Gastrocnemius medialis (tissue), 4 donors: ENCODE results near the gene AKAP13. TPM values are rescaled to one million over a fixed set of nuclear protein-coding genes. Genes with fewer than 3 reads are reported as not detected.
"Not testable (repeated sequence)": the region's sequence is repeated elsewhere in the genome, so short reads cannot be mapped to it uniquely, and the experiment has no call there.

Experiments
- ATAC-seq, 2 donors: fragments of 150-250 bp; one replicate each; pipeline ENCODE4 v1.9.1; 2016
- DNase-seq, 2 donors: peaks; one replicate each; pipeline ENCODE4 v3.0.0-alpha.2; 2019
- H3K27ac ChIP-seq, 4 donors: fragments of 200-600 bp; sonication (generic); 1 replicate in 1 of 4; 2 replicates in 3 of 4; pipeline ENCODE4 v1.5.1; 2016 to 2018; ENCODE audit warnings: mild to moderate bottlenecking in 2 of 4, moderate library complexity in 1 of 4
- H3K27me3 ChIP-seq, 3 donors: fragments of 200-600 bp; sonication (generic) in 2 of 3; 1 replicate in 1 of 3; 2 replicates in 2 of 3; pipeline versions ENCODE4 v1.5.1 to v1.6.0; 2016 to 2019; ENCODE audit warnings: mild to moderate bottlenecking in 1 of 3, moderate library complexity in 1 of 3
- H3K36me3 ChIP-seq, 2 donors: fragments of 200-600 bp; sonication (generic) in 1 of 2; one replicate each; pipeline ENCODE4 v1.5.1; 2017 to 2018
- H3K4me1 ChIP-seq, 2 donors: fragments of 200-600 bp; sonication (generic) in 1 of 2; one replicate each; pipeline ENCODE4 v1.5.1; 2016 to 2017; ENCODE audit warnings: mild to moderate bottlenecking in 2 of 2
- H3K4me3 ChIP-seq, 4 donors: fragments of 200-600 bp; sonication (generic) in 3 of 4; 1 replicate in 1 of 4; 2 replicates in 3 of 4; pipeline ENCODE4 v1.5.1; 2016 to 2019; ENCODE audit warnings: mild to moderate bottlenecking in 2 of 4
- H3K9me3 ChIP-seq, 3 donors: fragments of 200-600 bp; sonication (generic) in 2 of 3; 1 replicate in 1 of 3; 2 replicates in 2 of 3; pipeline ENCODE4 v1.5.1; 2016 to 2019
- POLR2A ChIP-seq, 2 donors: fragments of 450-650 bp; IDR thresholded peaks; one replicate each; pipeline ENCODE4 v1.6.1; 2017; ENCODE audit warnings: antibody characterized with exemption in 2 of 2, mild to moderate bottlenecking in 2 of 2, moderate library complexity in 2 of 2
- in situ Hi-C, 4 donors: fragments of 200-750 bp; cut with MboI; loops; one replicate each; pipeline versions ENCODE4 v1.15.0 to v1.8.0; 2017; ENCODE audit warnings: low sequenced_read_pairs in 4 of 4
- intact Hi-C: fragments of 100-400 bp; cut with DNase I; formaldehyde crosslinking; loops from one replicate; pipeline ENCODE4 v1.15.1; 2023; ENCODE audit warnings: low total_unique reads
- total RNA-seq, 4 donors: library from RNA; depleted of rRNA; stranded (reverse); fragments of >200 nt; gene quantifications; one replicate each; pipeline versions ENCODE4 v1.1.0 to v1.2.3, GENCODE V29; 2016
- TF ChIP-seq, protein P1 (sequence below), 5 experiments: fragments of 450-650 bp in 3 of 5; fragments of 200-600 bp in 2 of 5; sonication (generic) in 2 of 5; IDR thresholded peaks in 4 of 5; conservative IDR thresholded peaks in 1 of 5; 1 replicate in 4 of 5; 2 replicates in 1 of 5; pipeline ENCODE4 v1.5.1; 2016 to 2019; ENCODE audit warnings: antibody characterized with exemption in 5 of 5, mild to moderate bottlenecking in 3 of 5, moderate library complexity in 3 of 5

AKAP13 gene
- total RNA-seq, 4 donors from 2014 or later: 127 to 481 (median 172) TPM

DNA sequence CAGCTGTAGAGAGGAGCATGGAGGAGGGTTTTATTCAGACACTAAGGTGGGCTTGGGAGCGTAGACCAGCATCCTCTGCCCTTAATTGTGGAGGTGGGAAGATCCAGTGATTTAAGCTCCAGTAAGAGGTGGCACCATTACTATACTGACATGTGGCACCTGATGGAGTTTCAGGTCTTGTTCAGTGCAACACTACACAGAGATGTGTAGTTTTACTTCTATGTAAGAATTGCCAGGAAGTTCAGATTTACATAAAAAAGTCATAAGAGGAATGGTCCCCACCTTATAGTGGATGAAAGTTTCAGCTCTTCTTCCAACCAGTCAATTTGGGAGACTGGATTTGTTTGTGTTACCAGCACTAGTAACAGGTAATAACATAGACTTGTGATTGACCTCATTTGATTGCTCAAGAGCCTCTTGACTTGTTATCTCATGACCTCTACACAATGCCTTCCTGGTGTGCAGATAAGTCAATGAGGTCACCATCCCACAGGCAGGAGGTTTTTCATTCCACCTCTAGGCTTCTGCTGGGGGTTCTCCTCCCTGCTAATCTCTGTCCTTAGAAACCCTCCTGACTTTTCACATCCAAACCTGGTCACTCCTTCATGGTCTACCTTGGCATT lies 33.8 kb upstream of the AKAP13 start:
- ATAC-seq, H3K9me3 ChIP-seq, H3K4me1 ChIP-seq, H3K27ac ChIP-seq, in situ Hi-C loops, intact Hi-C loops, DNase-seq, H3K27me3 ChIP-seq, H3K36me3 ChIP-seq, H3K4me3 ChIP-seq: not testable (repeated sequence)

DNA sequence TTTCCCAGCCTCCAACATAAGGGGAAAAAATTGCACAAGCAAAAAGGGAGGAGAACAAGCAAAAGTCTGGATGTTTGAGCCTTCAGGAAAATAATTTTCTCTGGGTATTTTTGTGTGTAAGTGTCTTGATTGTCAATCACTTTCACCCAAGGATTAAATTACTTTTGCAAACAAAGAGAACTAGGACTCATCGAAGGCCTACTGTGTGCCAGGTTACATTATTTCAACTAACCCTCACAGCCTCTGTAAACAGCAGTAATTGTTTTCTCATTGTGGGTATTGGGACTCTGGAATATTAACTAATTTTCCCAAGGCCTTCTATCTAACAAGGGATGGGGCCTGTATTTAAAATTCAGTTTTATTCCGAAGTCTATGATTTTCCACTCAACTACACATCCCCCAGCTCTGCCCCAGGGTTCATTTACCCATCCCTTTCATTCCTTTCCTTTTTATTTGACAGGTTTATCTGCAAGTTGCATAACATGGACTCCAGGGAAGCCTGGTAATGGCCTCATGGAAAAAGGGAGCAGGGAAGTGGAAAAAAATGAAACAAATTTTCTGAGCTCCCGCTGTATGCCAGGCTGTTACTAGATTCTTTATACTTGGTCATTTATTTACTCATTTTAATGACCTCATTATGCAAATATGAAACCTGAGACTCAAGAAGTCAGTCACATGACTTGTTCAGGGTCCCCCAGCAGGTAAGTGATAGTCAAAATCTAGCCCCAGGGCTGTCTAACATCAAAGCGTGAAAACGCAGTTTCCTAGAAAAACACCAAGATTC lies 32.9 kb upstream of the AKAP13 start:
- H3K9me3 ChIP-seq, in situ Hi-C loops, H3K4me1 ChIP-seq, ATAC-seq, H3K36me3 ChIP-seq, H3K27me3 ChIP-seq, DNase-seq, intact Hi-C loops, H3K4me3 ChIP-seq, H3K27ac ChIP-seq: not testable (repeated sequence)

DNA sequence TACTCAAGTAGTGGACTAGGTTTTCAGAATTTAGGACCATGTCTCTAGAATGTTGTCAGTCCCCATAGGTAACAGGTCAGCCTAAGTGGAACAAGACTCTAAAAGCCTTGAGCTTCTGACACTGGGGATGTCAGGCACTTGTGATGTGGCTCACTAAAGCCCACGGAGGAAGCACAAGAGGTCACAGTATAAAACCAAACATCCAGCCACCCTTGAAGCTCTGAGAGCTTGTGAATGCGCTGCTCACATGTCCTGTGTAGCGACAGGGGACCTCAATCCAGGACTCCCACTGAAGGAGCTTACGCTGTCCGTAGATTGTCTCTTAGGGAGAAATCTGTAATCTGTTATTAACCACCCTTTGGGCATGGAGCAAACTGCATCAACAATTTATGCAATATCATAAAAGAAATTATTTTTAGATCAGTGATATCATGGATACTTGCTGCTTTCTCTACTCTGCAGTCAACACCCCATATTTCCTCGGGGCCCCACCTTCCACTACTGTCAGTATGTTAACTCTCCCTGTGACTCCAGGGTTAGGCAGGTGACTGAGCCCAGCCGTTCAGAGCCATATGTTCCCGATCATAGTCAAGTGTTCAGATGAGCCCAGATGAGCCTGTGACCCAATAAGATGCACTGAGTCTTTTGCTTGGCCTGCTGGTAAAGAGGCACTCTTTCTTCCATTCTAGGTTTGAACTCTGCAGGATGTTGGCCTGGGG lies 32.2 kb upstream of the AKAP13 start:
- H3K4me1 ChIP-seq, ATAC-seq, H3K27ac ChIP-seq, DNase-seq, H3K36me3 ChIP-seq, H3K9me3 ChIP-seq, H3K27me3 ChIP-seq, H3K4me3 ChIP-seq, intact Hi-C loops, in situ Hi-C loops: not testable (repeated sequence)

DNA sequence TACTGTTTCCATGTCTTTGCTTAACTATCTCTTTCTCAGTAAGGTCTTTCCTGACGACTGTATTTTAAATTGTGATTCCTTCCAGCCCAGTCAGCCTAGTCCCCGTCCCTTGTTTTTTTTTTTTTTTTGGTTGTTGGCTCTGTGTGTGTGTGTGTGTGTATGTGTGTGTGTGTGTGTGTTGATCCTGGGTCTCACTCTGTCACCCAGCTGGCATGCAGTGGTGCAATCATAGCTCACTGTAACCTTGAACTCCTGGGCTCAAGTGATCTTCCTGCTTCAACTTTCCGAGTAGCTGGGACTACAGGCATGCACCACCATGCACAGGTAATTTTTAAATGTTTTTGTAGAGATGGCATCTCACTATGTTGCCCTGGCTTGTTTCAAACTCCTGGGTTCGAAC lies 31.3 kb upstream of the AKAP13 start:
- H3K27me3 ChIP-seq, H3K27ac ChIP-seq, H3K9me3 ChIP-seq, ATAC-seq, intact Hi-C loops, DNase-seq, in situ Hi-C loops, H3K36me3 ChIP-seq, H3K4me3 ChIP-seq, H3K4me1 ChIP-seq: not testable (repeated sequence)

DNA sequence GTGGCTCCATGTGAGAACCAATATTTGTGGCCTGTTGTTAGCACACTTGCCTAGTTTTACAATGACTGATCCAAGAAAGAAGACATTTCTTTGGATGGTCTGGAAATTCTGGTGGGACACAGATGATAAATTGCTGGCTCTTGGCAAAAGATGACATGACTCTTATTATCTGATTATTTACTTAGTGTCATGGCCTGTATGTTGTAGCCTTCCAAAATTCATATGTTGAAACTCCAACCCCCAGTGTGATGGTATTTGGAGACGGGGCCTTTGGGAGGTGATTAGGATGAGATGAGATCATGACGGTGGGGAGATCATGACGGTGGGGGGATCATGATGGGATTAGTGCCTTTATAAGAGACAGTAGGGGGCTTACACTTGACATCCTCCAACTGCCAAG lies 30.0 kb upstream of the AKAP13 start:
- no peak for TF ChIP-seq POLR2A (IDR thresholded peaks at IDR 0.05)
- Histone ChIP-seq H3K4me3 (no peak overlapping the region), H3K4me1 (no peaks in the 10 kb centered on the region), H3K27me3 (peaks cover 0 to 3% (median 0%) of the 10 kb centered on the region in 3 donors), H3K9me3 (no peaks in the 10 kb centered on the region), H3K36me3 (no peaks in the 10 kb centered on the region), H3K27ac (no peak overlapping the region)
- ATAC-seq (no peak), DNase-seq (no peak)
- intact Hi-C loops: no loop called here
- in situ Hi-C loops: no loop called here

DNA sequence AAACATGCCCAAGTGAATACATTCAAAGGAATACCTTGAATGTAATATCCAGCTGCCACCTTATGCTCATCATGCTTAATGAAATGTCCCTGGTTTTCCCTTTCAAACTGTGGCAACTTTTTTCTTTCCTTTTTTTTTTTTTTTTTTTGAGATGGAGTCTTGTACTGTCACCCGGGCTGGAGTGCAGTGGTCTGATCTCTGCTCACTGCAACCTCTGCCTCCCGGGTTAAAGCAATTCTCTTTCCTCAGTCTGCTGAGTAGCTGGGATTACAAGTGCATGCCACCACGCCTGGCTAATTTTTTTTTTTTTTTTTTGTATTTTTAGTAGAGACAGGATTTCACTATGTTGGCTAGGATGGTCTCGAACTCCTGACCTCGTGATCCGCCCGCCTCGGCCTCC lies 28.9 kb upstream of the AKAP13 start:
- in situ Hi-C loops, H3K4me3 ChIP-seq, ATAC-seq, H3K27ac ChIP-seq, intact Hi-C loops, H3K36me3 ChIP-seq, DNase-seq, H3K27me3 ChIP-seq, H3K4me1 ChIP-seq, H3K9me3 ChIP-seq: not testable (repeated sequence)

DNA sequence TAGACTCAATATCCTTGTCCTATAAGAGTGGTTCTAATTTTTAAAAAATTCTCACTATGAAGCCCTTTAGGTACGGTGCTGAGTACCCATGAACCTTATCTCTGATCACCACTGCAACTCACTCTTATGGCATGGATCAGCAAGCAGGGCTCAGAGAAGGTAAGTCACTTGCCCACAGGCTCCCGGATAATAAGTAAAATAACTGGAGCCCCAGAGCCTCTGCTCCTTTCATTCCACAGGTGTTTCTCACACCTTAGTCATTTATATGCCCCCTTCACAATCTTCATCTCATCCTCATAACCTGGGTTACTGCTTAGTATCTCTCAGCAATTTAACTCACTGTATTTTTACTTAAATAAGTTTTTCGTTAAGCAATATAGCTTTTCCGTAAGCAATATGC lies 28.4 kb upstream of the AKAP13 start:
- H3K4me1 ChIP-seq: no peaks in the 10 kb centered on the region
- intact Hi-C loops (no loop called here), in situ Hi-C loops (no loop called here)
- no peak for ATAC-seq
- H3K4me3 ChIP-seq: no peak overlapping the region
- H3K9me3 ChIP-seq: no peaks in the 10 kb centered on the region
- H3K36me3 ChIP-seq: no peaks in the 10 kb centered on the region
- DNase-seq: no peak
- no peak overlapping the region for H3K27ac ChIP-seq
- H3K27me3 ChIP-seq: peaks cover 0 to 3% (median 0%) of the 10 kb centered on the region in 3 donors
- no peak for TF ChIP-seq POLR2A (IDR thresholded peaks at IDR 0.05)
- TF ChIP-seq, protein P1, sequence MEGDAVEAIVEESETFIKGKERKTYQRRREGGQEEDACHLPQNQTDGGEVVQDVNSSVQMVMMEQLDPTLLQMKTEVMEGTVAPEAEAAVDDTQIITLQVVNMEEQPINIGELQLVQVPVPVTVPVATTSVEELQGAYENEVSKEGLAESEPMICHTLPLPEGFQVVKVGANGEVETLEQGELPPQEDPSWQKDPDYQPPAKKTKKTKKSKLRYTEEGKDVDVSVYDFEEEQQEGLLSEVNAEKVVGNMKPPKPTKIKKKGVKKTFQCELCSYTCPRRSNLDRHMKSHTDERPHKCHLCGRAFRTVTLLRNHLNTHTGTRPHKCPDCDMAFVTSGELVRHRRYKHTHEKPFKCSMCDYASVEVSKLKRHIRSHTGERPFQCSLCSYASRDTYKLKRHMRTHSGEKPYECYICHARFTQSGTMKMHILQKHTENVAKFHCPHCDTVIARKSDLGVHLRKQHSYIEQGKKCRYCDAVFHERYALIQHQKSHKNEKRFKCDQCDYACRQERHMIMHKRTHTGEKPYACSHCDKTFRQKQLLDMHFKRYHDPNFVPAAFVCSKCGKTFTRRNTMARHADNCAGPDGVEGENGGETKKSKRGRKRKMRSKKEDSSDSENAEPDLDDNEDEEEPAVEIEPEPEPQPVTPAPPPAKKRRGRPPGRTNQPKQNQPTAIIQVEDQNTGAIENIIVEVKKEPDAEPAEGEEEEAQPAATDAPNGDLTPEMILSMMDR (IDR thresholded peaks at IDR 0.05 in 4 of 5, conservative IDR thresholded peaks at IDR 0.05 in 1 of 5): no peak
